Measurements from ENCODE around the gene TPX2. TPM values are rescaled to one million over a fixed set of nuclear protein-coding genes. Genes with fewer than 3 reads are reported as not detected.

The TPX2 gene
- total RNA-seq, 2 donors from 2014 or later = 114 to 132 TPM

DNA sequence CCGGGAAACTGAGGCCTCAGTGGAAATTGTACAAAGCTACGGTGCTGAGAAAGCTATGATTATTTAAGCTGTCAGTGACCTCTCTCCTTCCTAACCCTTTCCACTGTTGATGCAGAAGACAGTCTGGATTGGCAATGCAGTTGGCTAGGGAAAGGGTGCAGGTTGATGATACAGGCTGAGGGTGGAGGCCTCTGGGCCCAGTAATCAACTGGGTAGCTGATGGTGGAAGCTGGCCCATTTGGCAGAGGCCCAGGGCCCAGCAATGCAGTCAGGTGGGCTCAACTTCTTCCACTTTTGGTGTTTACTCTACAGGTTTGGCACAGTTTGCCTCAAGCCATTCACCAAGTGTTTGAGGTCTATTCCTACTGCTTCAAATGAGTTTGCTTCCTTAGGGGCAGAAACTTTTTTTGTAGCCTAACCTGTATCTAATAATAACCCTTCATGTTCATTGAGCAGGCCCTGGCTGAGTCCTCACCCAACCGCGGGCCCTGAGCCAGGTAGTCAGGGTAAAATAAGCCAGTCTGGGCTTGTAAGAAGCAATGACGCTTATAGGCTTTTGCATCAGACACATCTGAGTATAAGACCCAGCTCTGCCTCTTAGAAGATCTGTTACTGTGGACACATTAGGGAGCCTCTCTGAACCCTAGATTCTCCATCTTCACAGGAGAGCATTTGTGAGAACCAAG, 28.5 kb upstream of the TPX2 start:
- Mint-ChIP-seq H3K27ac (peak overlapping the region; percentile 97), H3K4me3 (peak overlapping the region in 1 of 2 donors; percentile 40)

GRCh38 chr20:31711179-31712111, 27.6 kb upstream of the TPX2 start:
- DNase-seq (no peak), ATAC-seq (replicated peaks in 1 of 2) (peak in 1 of 2 donors; percentile 21)
- H3K27ac Mint-ChIP-seq = peak overlapping the region; percentile 97
- H3K4me1 Mint-ChIP-seq (ENCODE audit: low read depth) = peaks cover 96% of the 10 kb centered on the region
- H3K36me3 Mint-ChIP-seq (ENCODE audit: insufficient read depth in 2 of 2) = peaks cover 26 to 58% of the 10 kb centered on the region in 2 donors
- H3K9me3 Mint-ChIP-seq = peaks cover 0 to 2% of the 10 kb centered on the region in 2 donors
- H3K27me3 Mint-ChIP-seq (ENCODE audit: low read depth) = no peaks in the 10 kb centered on the region
- peak overlapping the region; percentile 40 to 96 for H3K4me3 Mint-ChIP-seq

More for the DNA sequence above, 28.5 kb upstream of the TPX2 start:
- Mint-ChIP-seq H3K36me3 (ENCODE audit: insufficient read depth in 2 of 2) (peaks cover 23 to 52% of the 10 kb centered on the region in 2 donors), H3K27me3 (ENCODE audit: low read depth) (no peaks in the 10 kb centered on the region), H3K4me1 (ENCODE audit: low read depth) (peaks cover 96% of the 10 kb centered on the region), H3K9me3 (peaks cover 0 to 2% of the 10 kb centered on the region in 2 donors)
- no peak for DNase-seq
- ATAC-seq (replicated peaks in 1 of 2) = peak in 1 of 2 donors; percentile 14

DNA sequence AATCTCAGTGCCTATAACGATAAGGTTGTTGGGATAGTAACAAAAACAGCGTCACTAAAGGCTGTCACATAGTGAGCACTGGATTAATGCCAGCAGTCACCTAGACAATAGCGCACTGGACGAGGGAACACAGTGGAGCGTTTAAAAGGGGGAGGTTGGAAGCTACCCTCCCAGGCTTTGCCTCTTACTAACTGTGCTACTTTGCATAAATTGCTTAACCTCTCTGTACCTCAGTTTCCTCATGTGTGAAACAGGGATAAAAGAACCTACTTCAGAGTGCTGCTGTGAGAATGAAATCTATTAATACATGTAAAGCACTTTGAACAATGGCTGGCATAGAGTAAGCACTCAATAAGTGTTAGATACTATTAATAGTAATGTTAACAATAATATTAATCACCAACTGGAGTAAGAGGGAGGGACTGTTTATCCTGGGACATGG, 27.0 kb upstream of the TPX2 start:
- Mint-ChIP-seq H3K36me3 (ENCODE audit: insufficient read depth in 2 of 2) (peaks cover 26 to 60% of the 10 kb centered on the region in 2 donors), H3K4me3 (peak overlapping the region; percentile 69 to 96)
- ATAC-seq (replicated peaks in 1 of 2) = no peak

GRCh38 chr20:31712564-31713311, 26.4 kb upstream of the TPX2 start:
- Mint-ChIP-seq H3K9me3 (peaks cover 0 to 2% of the 10 kb centered on the region in 2 donors), H3K27ac (peak overlapping the region; percentile 97), H3K27me3 (ENCODE audit: low read depth) (no peaks in the 10 kb centered on the region), H3K4me3 (peak overlapping the region; percentile 69 to 96), H3K4me1 (ENCODE audit: low read depth) (peaks cover 96% of the 10 kb centered on the region), H3K36me3 (ENCODE audit: insufficient read depth in 2 of 2) (peaks cover 28 to 63% of the 10 kb centered on the region in 2 donors)
- no peak for DNase-seq
- ATAC-seq (replicated peaks in 1 of 2) = no peak

More for the DNA sequence above, 27.0 kb upstream of the TPX2 start:
- peaks cover 96% of the 10 kb centered on the region for H3K4me1 Mint-ChIP-seq (ENCODE audit: low read depth)
- peak overlapping the region; percentile 97 for H3K27ac Mint-ChIP-seq
- DNase-seq = no peak
- peaks cover 0 to 2% of the 10 kb centered on the region in 2 donors for H3K9me3 Mint-ChIP-seq
- no peaks in the 10 kb centered on the region for H3K27me3 Mint-ChIP-seq (ENCODE audit: low read depth)

DNA sequence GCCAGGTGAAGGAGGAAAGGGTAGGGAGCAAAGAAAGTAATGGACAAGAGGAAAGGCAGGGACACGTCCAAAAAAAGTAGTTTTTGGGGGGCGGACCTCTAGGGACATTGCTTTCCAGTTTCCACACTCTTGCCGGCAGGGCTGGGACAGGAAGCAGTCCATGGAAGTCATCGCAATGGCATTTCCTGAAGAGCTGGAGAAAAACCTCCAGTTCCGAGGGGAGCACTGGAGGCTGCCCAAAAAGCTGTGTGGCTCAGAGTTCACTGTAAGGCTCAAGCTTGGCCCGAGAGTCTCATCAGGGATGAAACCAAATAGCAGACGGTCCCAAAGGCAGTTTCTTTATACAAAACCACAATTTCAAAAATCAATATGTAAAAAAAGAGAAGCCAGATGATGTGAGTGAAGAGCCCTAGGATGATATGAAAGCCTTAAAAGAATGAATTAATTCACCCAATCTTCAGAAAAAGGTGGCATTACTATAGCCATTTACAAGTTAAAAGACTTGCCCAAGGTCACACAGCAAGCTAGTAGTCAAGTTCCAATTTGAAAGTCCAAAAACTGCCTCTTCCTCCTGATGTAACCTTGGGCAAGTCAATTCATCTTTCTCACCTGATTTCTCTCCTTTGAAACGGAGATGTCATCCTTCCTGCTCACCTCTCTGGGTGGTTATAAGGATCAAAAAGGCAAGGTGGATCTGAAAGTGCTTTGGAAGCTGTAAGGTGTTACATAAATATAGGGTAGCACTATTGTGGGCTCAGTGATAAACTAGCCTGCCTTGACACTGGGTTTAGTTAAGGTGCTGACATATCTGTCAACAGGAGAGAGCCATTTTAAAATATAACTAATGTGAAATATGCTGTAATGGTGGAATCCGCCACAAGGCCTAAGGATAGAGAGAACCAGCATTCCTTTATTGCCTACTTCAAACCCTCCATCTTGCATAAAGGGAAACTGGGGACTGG, 25.5 kb upstream of the TPX2 start:
- H3K36me3 Mint-ChIP-seq (ENCODE audit: insufficient read depth in 2 of 2) = peaks cover 30 to 67% of the 10 kb centered on the region in 2 donors
- peak overlapping the region; percentile 95 to 96 for H3K4me3 Mint-ChIP-seq
- H3K27me3 Mint-ChIP-seq (ENCODE audit: low read depth) = no peaks in the 10 kb centered on the region
- no peak for ATAC-seq (replicated peaks in 1 of 2)
- H3K4me1 Mint-ChIP-seq (ENCODE audit: low read depth) = peaks cover 93% of the 10 kb centered on the region
- H3K9me3 Mint-ChIP-seq = peaks cover 0 to 2% of the 10 kb centered on the region in 2 donors
- DNase-seq = no peak
- peak overlapping the region; percentile 97 for H3K27ac Mint-ChIP-seq

DNA sequence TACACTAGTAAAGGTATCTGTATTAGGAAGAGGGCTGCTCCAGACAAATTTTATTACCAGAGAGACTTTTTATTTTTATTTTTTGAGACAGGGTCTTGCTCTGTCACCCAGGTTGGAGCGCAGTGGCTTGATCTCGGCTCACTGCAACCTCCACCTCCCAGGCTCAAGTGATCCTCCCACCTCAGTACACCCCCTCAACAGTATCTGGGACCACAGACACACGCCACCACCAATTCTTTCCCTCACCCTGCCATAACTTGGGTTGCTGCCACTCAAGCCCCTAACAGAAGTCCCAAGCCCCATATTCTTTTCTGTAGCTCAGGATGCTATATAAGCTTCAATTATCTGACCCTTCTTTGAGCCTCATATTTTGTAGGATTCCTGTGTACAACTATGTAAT, 23.3 kb upstream of the TPX2 start:
- Mint-ChIP-seq H3K36me3 (ENCODE audit: insufficient read depth in 2 of 2) (peaks cover 37 to 74% of the 10 kb centered on the region in 2 donors), H3K4me1 (ENCODE audit: low read depth) (peaks cover 80% of the 10 kb centered on the region), H3K27ac (peak overlapping the region; percentile 97), H3K4me3 (peak overlapping the region; percentile 95 to 96), H3K9me3 (peaks cover 0 to 2% of the 10 kb centered on the region in 2 donors), H3K27me3 (ENCODE audit: low read depth) (no peaks in the 10 kb centered on the region)
- no peak for ATAC-seq (replicated peaks in 1 of 2)
- DNase-seq = no peak

DNA sequence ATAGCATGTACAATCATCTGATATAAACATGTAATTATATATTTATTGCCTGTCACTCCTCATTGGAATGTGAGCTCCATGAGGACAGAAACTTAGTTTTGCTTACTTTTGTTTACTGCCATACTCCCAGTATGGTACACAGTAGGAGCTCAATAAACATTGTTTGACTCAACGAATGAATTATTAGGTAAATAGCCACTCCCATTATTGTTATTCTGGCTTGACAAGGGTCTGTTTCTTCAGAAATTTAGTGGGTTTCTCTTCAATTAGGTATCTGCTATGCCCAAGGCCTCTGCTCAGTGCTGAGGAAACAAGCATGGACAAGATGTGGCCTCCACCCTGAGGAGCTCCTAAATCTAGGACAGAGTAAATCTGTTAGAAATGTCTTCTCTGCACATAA, 22.7 kb upstream of the TPX2 start:
- ATAC-seq (replicated peaks in 1 of 2) (no peak), DNase-seq (no peak)
- Mint-ChIP-seq H3K9me3 (peaks cover 0 to 2% of the 10 kb centered on the region in 2 donors), H3K36me3 (ENCODE audit: insufficient read depth in 2 of 2) (peaks cover 42 to 74% of the 10 kb centered on the region in 2 donors), H3K4me3 (peak overlapping the region; percentile 95 to 96), H3K27ac (peak overlapping the region; percentile 97), H3K27me3 (ENCODE audit: low read depth) (no peaks in the 10 kb centered on the region), H3K4me1 (ENCODE audit: low read depth) (peaks cover 74% of the 10 kb centered on the region)

GRCh38 chr20:31716818-31717477, 22.1 kb upstream of the TPX2 start:
- ATAC-seq (replicated peaks in 1 of 2) = peak; percentile 4 to 12
- peak overlapping the region; percentile 97 for H3K27ac Mint-ChIP-seq
- no peaks in the 10 kb centered on the region for H3K27me3 Mint-ChIP-seq (ENCODE audit: low read depth)
- H3K9me3 Mint-ChIP-seq = peaks cover 0 to 2% of the 10 kb centered on the region in 2 donors
- DNase-seq = no peak
- H3K4me1 Mint-ChIP-seq (ENCODE audit: low read depth) = peaks cover 68% of the 10 kb centered on the region
- H3K36me3 Mint-ChIP-seq (ENCODE audit: insufficient read depth in 2 of 2) = peaks cover 48 to 75% of the 10 kb centered on the region in 2 donors
- peak overlapping the region; percentile 95 to 96 for H3K4me3 Mint-ChIP-seq

DNA sequence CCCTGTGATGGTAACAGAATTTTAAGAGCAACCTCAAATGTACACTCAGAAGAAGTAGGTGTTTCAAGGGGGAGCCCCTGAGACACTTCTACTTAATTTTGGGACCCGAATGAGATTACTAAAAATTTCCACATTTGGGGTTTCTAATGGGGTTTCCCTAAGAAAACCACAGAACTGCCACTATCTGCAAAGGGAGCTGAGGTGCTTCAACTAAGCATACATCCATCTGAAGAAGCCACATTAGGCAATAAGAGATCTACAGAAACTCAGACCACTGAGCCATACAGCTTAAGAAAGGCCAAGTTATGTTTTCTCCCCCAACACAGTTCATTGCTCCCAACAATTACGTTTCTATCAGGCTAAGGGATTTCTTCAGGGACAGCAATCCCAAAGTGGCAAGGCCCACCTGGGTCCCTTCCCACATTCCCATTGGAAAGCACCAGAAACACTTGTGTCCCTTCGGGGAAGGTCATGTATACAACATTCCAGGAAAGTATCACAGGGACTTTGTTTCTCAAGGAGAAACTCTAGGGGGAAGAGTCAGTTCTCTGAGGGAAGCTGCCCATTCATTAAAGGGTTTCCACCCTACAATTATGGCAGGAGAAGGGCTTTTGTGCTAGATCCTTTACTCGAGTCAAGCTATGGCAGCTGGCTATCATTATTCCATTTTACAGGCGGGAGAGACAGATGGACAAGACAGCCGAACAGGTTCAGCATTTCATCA, 21.4 kb upstream of the TPX2 start:
- peaks cover 61% of the 10 kb centered on the region for H3K4me1 Mint-ChIP-seq (ENCODE audit: low read depth)
- peak overlapping the region; percentile 97 for H3K27ac Mint-ChIP-seq
- no peaks in the 10 kb centered on the region for H3K27me3 Mint-ChIP-seq (ENCODE audit: low read depth)
- peak; percentile 56 to 60 for ATAC-seq (replicated peaks in 1 of 2)
- DNase-seq = peak; percentile 41 to 50
- H3K4me3 Mint-ChIP-seq = peak overlapping the region; percentile 95 to 96
- H3K36me3 Mint-ChIP-seq (ENCODE audit: insufficient read depth in 2 of 2) = peaks cover 49 to 75% of the 10 kb centered on the region in 2 donors
- peaks cover 0 to 2% of the 10 kb centered on the region in 2 donors for H3K9me3 Mint-ChIP-seq

GRCh38 chr20:31718952-31719643, 20.0 kb upstream of the TPX2 start:
- DNase-seq (peak in 1 of 2 donors; percentile 10), ATAC-seq (replicated peaks in 1 of 2) (no peak)
- H3K36me3 Mint-ChIP-seq (ENCODE audit: insufficient read depth in 2 of 2) = peaks cover 41 to 64% of the 10 kb centered on the region in 2 donors
- H3K4me1 Mint-ChIP-seq (ENCODE audit: low read depth) = peaks cover 51% of the 10 kb centered on the region
- peaks cover 0 to 2% of the 10 kb centered on the region in 2 donors for H3K9me3 Mint-ChIP-seq
- no peaks in the 10 kb centered on the region for H3K27me3 Mint-ChIP-seq (ENCODE audit: low read depth)
- H3K4me3 Mint-ChIP-seq = peak overlapping the region; percentile 95 to 96
- peak overlapping the region; percentile 83 for H3K27ac Mint-ChIP-seq

Measured in activated T-cell treated with anti-CD3 and anti-CD28 coated beads, Interleukin-2, amount 50 U/mL, for 72 hours (primary cell).